Hematopoietic multipotent progenitor cell treated with erythropoietin and hydrocortisone succinate and interleukin-3 and kit ligand, for 17 days (in vitro differentiated cells): ENCODE results near the gene SELENOV.
A peak's percentile ranks its signal among the peaks of the same experiment; 100 is the strongest.

ENCODE experiments used
- DNase-seq: peaks from one replicate; pipeline ENCODE4 v3.0.0-alpha.2; 2015; ENCODE audit warnings: low spot score

Gene SELENOV

DNA sequence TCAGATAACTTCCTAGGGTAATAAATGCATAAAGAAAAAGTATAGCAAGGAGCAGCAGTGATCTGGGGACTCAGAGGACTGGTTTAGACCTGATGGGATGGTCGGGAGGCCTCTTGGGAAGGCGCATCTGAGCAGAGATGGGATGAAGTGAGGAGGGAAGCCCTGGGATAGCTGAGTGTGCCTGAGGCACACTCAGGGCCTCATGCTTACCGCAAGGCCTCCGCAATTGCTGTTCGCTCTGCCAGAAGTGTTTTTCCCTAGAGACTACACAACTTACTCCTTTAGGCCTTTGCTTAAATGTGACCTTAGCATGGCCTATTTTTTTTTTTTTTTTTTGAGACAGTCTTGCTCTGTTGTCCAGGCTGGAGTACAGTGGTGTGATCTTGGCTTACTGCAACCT lies 20.3 kb upstream of the SELENOV start:
- DNase-seq, result no peak

DNA sequence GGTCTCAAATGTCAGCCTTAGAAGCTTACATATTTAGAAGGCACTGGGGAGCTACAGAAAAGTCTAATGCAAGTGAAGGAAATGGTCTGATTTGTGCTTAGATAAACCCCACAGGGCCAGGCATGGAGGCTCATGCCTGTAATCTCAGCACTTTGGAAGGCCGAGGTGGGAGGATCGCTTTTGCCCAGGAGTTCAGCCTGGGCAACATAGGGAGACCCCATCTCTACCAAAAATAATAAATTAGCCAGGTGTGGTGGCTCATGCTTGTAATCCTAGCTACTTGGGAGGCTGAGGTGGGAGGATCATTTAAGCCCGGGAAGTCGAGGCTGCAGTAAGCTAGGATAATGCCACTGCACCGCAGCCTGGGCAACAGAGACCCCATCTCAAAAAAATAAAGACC lies 18.9 kb upstream of the SELENOV start:
- DNase-seq, result no peak

DNA sequence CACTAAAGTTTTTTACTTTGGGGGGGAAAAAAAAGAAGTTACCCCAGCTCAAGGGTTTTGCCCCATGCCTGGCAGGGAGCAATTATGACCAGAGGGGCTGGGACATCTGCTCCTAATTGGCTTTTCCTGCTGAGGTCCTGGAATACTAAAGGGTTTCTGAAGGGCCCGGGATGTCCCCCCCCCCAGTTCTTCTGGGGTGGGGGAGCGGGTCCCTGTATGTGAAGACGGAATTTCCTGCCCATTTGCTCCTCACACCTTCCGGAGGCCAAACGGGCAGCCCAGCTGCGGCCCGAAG lies 17.3 kb upstream of the SELENOV start:
- DNase-seq, result no peak

DNA sequence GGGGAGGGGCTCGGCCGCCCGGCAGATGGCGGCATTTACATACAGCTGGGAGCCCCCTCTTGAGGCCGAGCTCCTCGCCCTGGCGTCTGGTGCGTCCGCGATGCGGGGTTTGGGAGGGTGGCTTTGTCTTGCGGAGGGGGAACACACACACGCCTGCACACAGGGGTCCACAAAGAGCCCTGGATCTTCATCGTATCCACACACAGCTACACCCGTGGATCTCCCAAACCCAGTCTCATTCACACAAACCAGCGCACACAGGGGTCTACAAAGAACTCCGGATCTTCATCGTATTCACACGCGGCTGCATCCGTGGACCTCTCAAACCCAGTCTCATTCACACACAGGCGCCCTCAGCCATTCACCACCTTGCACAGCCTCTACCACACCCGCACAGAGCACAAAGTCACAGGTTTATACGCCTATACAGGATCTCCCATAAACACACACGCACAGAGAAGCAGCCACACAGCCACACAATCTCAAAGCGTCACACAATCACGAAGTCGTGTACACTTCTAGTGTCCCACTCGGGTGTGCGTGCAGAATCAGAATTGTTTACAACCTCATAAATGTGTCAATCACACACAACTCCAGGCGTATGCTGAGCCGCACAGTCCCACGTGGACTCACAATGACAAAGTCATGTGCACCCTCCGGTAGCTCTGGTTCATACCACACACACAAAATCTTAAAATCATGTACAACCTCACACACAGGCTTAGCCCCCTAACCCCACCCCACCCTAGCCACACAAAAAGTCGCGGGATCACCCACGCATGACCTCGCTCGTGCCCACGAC lies 16.7 kb upstream of the SELENOV start:
- DNase-seq, result no peak

DNA sequence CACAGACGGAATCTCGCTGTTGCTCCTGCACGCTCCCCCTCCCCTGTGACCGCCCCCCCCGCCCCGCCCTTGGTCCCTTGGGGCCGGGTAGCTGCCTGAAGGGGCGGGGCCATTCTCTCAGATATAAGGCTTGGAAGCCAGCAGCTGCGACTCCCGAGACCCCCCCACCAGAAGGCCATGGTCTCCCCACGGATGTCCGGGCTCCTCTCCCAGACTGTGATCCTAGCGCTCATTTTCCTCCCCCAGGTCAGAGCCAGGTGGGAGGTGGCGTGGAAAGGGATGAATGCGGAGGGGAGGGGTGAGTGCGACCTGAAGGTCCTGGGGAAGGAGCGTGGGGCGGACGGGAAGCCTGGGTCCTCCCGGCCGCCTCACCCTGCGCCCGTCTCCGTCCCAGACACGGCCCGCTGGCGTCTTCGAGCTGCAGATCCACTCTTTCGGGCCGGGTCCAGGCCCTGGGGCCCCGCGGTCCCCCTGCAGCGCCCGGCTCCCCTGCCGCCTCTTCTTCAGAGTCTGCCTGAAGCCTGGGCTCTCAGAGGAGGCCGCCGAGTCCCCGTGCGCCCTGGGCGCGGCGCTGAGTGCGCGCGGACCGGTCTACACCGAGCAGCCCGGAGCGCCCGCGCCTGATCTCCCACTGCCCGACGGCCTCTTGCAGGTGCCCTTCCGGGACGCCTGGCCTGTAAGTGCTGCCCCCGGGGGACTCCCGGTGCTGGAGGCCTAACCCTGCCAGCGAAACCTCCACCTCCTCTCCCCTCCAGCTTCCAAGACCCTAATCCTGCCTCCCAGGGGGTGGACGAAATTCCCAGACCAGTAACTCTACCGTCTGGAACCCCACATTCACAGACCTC lies 15.9 kb upstream of the SELENOV start, which contains the start of gene DLL3:
Gene DLL3, plus strand, starts transcription at position 150 of the 845 bp plus-strand sequence. Its CDS starts 28 bp downstream, at position 178.
- DNase-seq, result no peak

DNA sequence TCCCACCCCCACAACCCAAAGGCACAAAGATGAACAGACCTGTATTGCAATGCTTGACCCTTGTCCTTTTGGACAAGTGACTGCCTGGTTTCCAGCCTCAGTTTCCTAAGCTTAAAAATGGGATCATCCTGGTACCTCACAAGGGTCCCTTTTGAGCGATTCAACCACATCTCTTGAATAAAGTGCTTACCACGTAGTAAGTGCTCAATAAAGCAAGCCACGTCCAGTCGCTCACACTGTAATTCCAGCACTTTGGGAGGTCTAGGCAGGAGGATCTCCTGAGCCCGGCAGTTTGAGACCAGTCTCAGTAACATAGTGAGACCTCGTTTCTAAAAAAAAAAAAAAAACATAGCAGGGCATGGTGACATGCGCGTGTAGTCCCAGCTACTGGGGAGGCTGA lies 15.0 kb upstream of the SELENOV start:
- DNase-seq, result no peak

DNA sequence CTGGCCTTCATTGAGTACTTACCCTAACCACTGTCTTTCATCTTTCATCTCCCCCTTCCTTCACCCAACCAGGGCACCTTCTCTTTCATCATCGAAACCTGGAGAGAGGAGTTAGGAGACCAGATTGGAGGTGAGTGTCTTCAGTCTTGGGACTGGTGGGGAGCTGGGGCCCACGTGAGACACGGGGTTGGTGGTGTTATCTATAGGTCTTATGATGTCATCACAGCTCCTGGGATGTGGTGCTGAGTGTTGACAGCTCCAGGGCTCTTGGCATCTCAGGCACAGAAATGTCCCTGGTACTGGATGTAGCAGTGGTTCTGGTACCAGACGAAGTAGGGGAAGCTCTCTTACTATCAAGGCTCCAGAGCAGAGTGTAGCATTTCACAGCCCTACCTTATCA lies 14.4 kb upstream of the SELENOV start:
- no peak for DNase-seq

DNA sequence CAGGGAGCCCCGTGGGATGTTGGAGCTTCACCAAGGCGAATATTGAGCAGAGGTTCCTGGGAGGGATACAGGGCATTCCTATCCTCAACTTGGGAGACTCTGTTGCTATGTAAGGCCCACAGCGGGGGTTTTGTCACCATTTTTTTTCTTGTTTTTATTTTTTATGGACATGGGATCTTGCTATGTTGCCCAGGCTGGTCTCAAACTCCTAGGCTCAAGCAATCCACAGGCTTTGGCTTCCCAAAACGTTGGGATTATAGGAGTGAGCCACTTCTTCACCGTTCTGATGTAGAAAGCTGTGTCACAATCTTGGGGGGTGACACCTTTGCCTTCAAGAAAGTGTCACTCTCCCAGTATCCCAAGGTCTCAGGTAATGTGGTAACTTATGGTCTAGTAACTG lies 13.6 kb upstream of the SELENOV start:
- DNase-seq, result no peak

DNA sequence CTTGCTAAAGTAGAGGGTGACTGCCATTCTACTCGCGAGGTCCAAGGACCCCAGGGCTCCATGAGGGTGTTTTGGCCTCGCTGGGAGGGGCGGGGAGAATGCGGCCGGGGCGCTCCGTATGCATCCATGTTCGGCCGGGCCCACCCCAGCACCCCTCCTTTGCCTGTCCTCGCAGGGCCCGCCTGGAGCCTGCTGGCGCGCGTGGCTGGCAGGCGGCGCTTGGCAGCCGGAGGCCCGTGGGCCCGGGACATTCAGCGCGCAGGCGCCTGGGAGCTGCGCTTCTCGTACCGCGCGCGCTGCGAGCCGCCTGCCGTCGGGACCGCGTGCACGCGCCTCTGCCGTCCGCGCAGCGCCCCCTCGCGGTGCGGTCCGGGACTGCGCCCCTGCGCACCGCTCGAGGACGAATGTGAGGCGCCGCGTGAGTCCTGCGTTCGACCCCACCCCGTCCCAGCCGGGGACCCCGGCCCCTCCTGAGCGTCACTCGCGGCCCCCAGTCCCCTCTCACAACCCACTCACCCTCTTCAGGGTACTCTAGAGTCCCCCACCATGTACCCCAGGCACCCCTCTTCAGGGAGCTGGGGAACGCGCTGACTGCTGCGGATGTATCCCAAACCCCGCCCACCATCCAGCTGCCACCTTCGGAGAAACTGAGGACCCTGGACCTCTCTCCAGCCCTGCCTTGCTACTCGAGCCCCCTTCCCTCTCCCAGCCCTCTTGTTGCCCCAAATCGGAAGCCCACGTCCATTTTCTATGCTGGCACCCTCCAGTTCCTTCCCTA lies 12.1 kb upstream of the SELENOV start:
- DNase-seq, result peak; percentile 79

DNA sequence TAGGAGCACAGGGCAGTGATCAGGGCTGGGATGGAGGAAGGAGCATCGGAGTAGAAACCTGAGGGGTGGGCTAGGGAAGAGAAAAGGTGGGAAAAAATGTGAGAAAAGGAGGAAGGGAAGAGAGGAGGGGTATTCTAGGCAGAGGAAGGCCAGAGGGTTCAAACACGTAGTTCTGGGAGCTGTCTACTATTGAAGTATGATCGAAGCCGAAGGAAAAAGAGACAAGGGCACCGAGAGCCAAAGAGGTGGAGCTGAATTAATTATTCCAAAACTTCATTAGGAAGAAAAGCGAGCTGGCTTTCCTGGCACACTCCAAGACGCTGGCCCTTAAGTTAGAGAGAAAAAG lies 8.4 kb upstream of the SELENOV start:
- no peak for DNase-seq

DNA sequence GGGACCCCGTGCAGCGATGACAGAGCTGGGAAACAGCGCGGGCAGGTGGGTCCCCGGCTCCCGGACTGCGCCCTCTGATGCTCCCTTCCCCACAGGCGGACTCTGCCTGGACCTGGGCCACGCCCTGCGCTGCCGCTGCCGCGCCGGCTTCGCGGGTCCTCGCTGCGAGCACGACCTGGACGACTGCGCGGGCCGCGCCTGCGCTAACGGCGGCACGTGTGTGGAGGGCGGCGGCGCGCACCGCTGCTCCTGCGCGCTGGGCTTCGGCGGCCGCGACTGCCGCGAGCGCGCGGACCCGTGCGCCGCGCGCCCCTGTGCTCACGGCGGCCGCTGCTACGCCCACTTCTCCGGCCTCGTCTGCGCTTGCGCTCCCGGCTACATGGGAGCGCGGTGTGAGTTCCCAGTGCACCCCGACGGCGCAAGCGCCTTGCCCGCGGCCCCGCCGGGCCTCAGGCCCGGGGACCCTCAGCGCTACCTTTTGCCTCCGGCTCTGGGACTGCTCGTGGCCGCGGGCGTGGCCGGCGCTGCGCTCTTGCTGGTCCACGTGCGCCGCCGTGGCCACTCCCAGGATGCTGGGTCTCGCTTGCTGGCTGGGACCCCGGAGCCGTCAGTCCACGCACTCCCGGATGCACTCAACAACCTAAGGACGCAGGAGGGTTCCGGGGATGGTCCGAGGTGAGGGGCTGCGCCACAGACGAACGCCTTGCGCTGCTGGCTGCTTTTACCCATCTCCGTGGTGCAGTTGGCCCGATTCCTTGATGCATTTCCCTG lies 7.8 kb upstream of the SELENOV start:
- no peak for DNase-seq

DNA sequence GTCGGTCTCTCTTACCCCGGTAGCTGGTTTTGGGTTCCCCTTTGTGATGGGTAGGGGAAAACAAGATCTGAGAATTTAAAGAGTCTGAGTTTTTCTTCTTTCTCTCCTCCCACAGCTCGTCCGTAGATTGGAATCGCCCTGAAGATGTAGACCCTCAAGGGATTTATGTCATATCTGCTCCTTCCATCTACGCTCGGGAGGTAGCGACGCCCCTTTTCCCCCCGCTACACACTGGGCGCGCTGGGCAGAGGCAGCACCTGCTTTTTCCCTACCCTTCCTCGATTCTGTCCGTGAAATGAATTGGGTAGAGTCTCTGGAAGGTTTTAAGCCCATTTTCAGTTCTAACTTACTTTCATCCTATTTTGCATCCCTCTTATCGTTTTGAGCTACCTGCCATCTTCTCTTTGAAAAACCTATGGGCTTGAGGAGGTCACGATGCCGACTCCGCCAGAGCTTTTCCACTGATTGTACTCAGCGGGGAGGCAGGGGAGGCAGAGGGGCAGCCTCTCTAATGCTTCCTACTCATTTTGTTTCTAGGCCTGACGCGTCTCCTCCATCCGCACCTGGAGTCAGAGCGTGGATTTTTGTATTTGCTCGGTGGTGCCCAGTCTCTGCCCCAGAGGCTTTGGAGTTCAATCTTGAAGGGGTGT lies 7.1 kb upstream of the SELENOV start:
- DNase-seq, result no peak

DNA sequence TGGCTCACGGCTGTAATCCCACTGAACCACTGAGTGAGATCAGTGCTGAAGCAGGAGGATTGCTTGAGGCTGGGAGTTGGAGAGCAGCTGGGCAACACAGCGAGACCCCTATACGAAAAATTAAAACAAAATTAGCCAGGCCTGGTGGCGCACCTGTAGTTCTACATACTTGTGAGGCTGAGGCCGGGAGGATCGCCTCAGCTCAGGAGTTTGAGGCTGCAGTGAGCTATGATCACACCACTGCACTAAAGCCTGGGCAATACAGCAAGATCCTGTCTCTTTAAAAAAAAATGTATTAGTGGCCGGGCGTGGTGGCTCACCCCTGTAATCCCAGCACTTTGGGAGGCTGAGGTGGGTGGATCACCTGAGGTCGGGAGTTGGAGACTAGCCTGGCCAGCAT lies 6.3 kb upstream of the SELENOV start:
- DNase-seq, result no peak

DNA sequence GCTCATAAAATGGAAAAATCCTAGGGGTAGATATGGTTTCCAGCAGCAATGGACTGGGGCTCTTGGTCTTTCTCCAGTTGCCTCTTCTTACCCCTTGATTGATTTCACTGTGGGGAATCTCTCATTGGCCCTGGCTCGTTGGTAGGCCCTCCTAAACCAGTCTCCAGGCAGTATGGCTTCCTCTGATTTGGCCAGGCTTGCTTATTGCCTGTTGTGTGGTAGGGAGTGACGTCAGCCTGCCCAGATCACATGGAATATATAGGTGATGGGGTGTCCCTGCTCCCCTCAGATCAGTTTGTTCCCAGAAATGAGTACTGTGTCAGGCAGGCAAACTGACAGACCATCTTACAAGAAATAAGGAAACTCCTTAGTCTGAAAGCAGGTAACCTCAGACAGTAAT lies 5.7 kb upstream of the SELENOV start:
- no peak for DNase-seq

DNA sequence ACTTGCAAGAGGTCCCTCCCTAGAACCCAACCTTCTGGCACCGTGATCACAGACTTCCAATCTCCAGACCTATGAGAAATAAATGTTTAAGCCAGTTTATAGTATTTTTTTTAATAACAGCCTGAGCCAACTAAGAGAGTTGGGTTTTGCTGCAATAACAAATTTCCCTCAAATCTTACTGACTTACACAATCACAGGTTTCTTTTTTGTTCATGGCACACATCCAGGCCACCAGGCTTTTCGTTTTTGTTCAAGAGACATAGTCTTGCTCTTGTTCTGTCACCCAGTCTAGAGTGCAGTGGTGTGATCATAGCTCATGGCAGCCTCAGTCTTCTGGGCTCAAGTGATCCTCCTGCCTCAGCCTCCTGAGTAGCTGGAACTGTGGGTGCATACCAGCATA lies 2.0 kb upstream of the SELENOV start:
- DNase-seq, result no peak

DNA sequence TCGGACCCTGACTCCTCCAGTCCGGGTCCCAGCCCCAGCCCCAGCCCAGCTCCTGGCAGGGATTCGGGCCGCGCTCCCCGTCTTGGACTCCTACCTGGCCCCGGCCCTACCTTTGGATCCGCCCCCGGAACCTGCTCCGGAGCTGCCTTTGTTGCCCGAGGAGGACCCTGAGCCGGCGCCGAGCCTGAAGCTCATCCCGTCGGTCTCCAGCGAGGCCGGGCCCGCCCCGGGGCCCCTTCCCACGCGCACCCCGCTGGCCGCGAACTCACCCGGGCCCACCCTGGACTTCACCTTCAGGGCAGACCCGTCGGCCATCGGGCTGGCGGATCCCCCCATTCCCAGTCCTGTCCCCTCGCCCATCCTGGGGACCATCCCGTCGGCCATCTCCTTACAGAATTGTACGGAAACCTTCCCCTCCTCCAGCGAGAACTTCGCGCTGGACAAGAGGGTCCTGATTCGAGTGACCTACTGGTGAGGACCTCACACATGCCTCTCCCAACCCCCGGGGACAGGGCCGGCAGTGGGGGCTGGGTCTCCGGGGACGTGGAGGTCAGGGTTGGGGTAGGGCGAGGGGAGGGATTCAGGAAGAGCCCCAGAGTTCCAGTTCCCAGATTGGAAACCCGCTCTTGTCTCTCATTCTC lies 732 bp downstream of the SELENOV start:
- no peak for DNase-seq

DNA sequence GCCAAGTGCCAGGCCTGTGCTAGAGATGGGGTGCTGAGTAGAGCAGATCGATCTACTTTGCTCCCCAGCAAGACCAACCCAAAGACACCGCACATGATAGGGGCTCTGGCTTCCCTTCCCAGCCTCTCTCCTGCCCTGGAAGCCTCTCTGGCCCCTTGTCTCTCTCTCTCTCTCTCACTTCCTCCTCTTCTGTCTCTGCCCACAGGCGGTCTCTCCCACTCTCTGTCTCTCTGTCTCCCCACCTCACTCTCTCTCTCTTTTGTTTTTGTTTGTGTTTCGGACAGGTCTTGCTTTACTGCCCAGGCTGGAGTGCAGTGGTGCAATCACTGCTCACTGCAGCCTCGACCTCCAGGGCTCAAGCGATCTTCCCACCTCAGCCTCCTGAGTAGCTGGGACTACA lies 1.3 kb downstream of the SELENOV start:
- no peak for DNase-seq

DNA sequence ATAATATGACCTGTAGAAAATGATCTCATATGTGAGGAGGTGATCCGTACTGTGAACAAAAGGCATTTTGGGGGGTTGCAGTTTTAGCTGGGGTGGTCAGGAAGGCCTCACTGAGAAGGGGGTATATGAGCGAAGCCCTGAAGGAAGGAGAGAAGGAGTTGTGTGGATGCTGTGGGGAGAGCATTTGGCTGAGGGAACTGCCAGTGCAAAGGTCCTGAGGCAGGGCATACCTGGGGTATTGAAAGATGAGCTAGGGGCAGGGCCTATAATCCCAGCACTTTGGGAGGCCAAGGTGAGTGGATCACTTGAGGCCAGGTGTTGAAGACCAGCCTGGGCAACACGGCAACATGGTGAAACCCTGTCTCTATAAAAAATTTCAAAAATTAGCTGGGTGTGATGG lies 2.5 kb downstream of the SELENOV start:
- DNase-seq, result no peak

DNA sequence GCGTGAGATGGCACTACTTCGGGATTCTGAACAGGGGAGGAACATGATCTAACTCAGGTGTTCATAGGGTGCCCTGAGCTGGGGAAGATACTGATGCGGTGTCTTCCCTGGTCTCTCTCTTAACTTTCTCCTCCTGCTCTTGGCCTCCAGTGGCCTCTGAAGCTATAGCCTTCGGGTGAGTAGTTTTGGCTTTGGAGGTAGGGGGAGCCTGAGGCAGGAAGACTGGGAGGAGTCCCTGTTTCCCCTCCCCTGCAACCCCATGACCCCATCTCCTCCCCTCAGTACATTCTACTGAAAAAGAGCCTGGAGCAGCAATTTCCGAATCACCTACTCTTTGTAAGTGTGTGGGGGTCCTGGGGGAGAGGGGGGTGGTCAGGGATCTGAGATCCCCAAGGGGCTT lies 3.5 kb downstream of the SELENOV start:
- DNase-seq, result no peak

DNA sequence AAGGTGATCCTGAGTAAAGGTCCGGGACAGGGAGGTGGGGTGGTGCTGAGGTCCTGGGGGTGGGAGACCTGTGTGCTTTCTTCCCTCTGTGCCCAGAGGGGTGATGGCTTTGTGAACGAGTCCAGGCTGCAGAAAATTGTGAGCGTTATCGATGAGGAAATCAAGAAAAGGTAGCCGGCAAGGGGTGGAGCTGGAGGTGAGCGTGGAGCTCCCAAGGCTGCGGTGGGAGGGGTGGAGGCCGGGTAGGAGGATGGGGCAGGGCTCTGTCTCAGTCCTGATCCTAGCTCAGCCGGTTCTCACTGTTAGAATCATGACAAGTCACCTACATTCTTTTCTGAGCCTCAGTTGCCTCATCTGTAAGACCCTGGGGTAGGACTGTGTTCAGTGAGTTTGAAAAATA lies 4.0 kb downstream of the SELENOV start:
- DNase-seq, result no peak
